Stimulated activated CD8-positive, alpha-beta memory T cell treated with anti-CD3 and anti-CD28 coated beads, Interleukin-2, amount 100 ng/mL, for 1 hour (primary cell): Measurements from ENCODE around the gene PXMP2.

Source experiments
- DNase-seq, 2 donors: peaks; one replicate each; pipeline ENCODE4 v3.0.0-alpha.2; 2020; ENCODE audit warnings: low read depth in 2 of 2

PXMP2 gene

DNA sequence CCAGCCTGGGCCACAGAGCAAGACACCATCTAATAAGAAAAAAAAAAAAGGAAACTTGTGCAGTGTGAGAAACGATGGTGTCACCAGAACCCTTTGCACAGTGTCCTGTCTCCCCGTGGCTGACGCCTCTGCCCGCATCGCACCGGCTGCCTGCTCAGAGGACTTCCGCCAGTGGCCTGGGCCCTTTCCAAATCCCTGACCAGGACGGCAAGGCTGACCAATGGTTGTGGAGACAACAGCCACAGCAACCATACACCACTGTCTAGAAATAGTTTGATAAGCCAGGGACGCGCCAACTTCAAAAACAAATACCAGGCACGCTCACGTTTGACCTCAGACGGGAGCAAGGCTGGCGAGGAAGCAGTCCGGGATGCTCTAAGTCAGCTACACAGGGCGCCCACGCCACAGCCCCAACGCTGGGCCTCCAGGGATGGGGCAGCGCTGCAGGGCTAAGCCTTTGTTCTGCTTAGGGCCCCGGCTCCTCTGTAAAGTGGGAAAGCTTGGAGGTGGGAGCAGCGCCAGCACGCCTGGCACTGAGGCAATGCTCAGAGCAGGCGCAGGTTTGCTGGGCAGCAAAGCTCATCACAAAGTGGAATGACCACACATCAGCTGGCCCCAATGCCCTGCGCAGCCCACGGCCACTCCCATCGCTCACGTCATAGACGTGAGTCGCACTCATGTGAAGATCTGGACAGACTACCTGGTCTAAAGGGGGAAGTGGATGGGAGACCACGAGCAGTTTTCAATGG, 35.8 kb downstream of the PXMP2 start:
- no peak for DNase-seq

DNA sequence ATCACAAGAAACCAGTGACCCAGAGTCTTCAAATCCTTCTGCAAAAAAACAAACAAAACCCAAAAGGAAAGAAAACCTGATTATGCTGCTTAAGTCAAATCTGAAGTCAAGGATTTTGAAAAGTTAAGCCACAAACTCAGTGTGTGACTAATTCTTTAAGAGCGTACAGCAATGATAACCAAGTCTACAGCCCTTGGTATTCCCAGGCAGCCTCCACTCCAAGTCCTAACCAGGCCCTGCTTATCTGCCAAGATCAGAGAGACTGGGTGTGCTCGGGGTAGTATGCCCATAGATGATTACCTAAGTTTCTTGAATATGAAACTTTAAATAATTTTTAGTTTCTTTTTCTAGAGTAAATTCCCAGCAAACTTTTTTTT, 36.4 kb downstream of the PXMP2 start:
- no peak for DNase-seq

DNA sequence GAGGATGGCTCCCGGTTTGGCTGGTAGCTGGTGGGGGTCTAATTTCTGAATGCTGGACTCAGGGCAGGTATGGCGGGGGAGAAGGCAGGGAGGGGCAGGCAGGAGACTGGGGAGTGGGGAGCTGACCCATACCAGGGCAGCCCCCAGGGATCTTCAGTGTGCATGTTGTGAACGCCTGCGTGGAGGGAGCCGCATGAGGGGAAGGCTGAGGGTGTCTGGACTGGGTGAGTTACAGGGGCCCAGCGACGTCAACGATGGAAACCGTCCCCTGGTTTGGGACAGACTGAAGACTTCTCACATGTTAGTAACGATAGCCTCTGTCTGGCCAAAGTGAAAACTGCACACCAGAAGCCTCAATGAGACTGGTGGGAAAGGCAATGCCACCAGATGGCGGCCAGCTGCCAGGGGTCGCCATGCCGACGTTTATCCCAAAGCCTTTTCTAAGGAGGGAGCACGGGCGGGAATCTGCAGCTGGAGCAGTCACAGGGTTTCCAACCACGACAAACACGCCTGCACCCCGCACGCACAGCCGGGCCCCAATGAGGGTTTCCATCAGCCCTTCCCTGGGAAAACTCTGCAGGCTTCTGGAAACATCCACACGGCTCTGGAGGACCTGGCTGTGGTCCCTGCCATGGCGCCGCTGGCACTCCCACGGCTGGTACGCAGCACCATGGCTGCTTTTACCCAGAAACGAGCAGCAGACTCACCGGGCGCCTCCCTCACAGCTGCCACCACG, 37.3 kb downstream of the PXMP2 start:
- DNase-seq, result no peak

DNA sequence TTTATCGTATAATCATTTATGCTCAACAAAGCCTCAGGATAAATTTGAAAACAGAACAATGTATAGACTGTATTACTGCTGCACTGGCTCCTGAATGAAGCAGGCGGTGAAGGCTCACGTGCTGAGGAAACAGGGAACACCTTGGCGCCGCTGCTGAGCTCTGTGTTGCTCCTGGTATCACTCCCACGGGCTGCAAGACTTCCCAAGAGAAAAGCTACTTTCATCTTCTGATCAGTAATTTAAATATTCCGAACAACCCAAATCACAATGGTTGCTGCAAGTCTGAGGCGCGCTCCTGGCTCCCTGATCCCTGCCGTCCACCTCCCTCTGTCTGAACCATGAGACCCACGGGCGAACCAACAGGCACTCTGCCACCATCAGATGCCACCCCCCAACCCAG, 39.0 kb downstream of the PXMP2 start:
- DNase-seq, result no peak

DNA sequence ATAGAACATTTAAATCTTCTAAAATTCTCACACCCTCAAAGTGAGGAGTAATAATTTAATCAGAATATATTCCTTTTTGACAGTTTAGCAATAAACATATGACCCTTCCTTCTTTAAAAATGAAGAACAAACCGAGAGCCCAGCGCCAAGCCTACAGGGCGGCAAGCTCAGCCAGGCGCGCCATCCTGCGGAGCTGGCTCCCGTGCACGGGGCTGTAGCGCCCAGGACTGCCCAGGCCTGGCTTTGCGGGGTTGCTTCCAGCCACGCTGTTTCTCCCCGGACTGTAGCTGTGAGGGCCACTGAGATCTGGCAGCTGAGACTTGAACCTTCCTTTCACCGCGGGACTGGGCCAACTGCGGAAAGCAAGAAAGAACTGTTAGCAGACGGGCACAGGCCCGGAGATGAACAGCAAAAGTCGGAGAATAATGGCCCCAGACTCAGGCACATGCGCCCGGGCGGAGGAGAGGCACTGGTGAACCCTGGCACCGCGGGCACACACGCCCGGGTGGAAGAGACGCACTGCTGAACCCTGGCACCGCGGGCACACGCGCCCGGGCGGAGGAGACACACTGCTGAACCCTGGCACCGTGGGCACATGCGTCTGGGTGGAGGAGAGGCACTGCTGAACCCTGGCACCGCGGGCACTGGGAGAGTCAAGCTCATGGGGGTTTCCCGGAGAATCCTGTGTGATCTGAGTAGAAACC, 39.9 kb downstream of the PXMP2 start:
- no peak for DNase-seq

DNA sequence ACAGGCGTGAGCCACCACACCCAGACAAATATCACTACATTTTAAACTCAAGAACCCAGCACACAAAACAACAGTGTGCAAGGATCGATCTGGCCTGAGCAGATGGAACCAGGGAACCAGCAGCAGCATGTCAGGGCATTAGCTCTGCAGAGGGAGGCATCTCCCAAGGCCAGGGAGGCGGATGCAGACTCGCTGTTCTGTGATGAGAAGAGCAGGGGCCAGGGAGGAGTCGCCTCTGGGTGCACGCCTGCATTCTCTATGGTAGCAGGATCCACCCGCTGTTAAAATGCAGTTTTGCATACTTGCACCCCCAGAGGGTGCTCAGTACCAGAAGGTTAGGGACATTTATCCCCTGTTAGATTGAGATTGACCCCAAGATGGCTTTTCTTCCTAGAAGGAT, 41.1 kb downstream of the PXMP2 start:
- DNase-seq, result no peak

DNA sequence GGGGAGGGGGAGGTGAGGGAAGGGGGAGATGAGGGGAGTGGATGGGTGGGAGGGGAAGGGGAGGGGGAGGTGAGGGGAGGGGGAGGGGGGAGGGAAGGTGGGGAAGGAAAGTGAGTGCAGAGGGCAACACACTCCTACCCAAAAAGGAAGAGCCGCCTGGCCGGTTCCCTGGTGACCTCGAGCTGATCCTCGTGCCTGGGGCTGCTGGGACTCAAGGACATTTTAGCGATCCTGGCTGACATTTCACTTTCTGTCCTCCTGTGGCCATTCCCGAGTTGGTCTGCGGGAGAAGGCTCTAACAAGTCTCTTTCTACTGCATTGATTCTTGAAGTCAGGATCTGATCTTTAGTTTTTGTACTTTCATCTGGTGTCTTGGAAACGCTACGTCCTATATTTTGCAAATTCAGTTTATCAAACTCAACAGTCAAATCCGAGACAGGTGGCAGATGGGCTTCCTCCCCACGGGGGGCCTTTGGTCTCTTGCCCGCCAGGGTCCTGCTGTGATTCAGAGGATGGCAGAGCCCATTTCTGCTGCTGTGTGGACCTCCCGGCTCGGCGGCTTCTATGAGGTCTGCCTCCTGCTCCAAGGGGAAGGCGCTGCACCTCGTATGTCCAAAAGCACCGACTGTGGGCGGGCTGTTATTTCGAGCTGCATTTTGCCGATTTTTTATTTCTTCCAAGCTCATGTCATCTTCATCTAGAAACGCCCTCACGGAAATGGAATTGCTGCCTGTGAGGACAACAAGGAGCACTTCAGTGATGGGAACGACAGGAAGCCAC, 42.3 kb downstream of the PXMP2 start:
- DNase-seq, result no peak

DNA sequence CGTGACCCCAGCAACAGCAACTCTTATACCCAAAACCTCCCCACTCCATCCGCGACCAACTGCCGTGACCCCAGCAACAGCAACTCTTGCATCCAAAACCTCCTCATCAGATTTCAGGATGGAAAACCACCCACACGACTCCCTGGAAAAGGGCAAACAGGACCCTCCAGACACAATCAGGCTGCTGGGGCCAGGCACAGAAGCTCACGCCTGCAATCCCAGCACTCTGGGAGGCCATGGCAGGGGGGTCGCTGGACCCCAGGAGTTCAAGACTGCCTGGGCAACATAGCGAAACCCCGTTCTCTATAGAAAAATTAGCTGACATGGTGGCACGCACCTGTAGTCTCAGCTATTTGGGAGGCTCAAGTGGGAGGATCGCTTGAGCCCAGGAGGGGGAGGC, 43.0 kb downstream of the PXMP2 start:
- no peak for DNase-seq

DNA sequence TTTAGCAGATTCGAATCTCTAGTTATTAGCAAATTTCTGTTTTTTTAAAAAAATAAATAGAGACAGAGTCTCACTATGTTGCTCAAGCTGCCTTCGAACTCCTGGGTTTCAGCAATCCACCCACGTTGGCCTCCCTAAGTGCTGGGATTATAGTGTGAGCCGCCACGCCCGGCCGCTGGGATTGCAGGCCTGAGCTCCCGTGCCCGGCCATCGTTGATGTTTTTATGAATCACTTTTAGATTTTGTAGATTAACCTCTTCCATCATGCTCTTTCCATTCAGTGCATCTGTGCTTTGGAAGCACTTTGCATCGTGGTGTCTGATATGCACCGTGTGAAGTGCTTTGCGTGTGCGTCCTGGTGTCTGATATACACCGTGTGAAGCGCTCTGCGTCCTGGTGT, 44.2 kb downstream of the PXMP2 start:
- DNase-seq, result no peak

DNA sequence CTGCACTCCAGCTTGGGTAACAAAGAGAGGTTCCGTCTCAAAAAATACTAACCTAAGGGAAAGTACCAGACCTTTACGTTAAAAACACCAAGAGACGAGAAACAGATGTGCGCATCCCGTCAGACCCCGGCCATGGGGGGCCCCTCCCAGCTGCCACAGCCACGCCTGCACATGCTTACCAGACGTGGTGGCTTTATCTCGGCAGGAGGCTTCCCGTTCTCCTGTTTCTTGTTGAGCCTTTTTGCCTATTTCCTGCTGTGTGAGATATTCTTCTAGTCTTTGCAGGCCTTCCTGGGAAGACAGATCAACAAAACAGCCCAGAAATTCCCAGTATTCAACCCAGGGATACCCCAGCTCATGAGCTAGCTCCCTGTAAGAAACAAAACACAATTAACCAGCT, 46.8 kb downstream of the PXMP2 start:
- DNase-seq, result no peak

DNA sequence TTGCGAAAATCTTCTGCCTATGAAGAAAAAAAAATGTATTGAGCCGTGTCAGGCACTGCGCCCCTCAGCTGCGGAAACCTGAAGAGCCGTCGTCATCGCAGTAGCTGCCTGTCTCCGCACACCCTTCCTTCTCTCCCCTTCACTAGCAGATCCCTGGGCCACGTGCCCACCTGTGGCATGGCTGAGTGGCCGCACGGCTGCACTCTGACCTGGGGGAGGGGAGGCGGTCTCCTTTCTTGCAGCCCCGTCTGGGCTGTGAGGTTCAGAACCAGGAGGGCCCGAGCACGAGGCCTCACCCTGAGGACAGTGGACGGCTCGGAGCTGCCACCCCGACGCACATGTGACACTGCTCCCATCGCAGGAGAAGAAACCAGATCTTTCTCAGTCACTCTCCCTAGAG, 48.1 kb downstream of the PXMP2 start:
- DNase-seq, result no peak

DNA sequence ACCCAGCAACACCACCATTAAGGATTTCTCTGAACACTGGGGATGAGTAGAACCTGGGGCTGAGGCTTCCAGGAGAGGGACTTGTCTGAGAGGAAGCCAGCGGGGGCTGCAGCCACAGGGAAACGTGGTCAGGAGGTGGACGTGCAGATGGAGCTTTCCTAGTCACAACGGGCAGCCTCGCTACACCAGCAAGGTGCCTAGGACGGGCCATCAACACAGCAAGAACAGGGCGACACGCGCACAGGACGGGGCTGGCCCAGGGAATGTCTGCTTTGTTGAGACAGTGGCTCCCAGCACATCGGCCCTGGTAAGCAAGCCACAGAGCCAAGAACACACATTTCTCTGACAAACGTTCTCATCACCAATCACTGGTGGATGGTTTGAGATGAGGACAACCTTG, 49.0 kb downstream of the PXMP2 start:
- DNase-seq, result no peak

DNA sequence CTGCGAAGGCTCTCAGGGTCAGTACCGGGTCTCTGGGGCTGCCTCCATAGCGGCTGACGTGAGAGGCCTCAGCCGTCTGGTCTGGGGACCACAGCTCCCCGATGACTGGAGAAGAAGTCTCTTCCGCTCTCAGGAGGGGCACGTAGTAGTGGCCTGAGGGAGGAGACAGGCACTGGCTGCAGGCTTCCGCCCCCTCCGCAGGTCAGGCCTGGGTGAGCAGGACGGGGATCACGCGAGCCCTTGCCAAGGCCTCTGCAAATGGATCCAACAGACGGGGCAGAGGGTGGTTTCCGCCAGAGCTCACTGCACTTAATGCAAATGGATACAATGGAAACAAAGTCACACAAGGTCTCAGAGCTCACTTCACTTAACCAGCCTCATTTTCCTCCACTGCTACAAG, 49.5 kb downstream of the PXMP2 start:
- no peak for DNase-seq

DNA sequence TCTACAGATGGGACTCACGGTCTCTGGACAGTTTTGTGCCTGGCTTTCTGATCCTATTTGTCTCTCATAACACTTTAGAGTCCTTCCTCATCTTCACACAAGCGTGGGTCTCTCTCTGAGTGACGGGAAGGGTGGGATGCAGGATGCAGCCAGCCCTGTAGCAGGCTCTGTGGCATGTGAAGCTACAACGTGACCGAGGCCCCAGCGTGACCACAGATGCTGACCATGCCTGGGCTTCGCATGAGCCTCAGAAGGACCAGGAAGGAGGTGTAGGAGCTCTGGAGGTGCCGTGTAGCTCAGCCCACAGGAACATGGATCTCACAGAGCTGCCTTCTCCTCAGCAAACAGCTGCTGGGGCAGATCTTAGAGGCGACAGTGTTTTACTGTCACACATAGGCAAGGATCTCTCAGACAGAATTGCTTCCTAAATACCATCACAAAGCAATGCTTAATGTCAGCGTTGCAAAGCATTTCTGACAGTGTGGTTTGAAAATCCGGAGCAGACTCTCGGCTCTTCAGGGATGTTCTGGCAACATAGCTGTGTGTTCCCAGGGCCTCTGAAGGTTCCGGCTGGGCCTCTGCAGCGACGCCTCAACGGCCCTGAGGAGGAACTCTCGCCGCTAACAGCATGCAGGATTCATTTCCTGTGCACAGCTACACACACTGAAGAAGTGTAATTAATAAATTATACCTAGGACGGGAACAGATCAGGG, 52.4 kb downstream of the PXMP2 start:
- DNase-seq, result no peak

DNA sequence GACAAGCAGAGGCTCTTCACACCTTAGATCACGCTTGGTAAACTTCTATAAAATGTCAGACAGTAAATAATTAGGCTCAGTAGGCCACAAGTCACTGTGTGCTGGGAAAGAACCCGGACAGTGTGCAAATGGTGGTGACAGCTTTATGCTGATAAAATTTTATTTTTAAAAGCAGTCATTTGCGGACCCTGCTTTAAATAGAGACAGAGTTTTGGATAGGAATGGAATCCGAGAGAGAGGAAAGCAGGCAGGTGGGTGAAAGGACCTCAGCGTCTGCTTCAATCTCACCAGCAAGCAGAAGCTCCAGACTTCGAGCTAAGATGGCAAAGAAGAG, 52.9 kb downstream of the PXMP2 start:
- no peak for DNase-seq

DNA sequence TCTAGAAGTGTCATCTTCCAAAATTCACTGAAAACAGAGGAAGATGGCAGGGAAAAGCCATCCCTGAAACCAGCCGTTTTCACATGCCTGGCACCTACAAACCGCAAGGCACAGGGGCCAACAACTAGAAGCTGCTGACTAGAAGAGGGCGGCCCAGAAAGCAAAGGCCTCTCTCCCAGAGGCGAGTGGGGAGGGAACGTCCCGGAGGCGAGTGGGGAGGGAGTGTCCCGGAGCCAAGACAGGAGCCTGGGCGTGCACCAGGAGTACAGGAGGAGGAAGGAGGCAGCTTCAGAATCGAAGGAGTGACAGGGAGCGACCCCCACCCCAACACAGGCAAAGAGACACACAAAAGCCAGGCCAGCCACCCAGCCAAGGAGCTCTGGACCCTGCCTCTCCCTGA, 53.3 kb downstream of the PXMP2 start:
- DNase-seq, result no peak

DNA sequence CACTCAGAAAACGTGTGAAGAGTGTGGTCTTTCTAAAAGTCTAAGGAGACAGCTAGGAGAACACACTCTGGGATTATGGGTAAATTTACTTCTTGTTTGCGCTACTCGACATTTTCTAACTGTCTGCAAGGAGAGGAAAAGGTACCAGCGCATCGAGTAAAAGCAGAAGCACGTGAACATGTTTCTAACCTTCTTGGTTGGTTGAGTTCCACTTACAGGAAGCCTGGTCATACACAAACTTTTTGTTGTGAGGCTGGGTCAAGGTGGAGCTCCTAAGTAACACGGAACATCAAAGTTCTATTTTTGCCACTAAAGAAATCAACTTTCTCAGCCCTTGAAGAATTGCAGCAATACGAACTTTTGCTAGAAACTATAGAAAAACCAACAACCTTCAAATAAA, 54.2 kb downstream of the PXMP2 start:
- no peak for DNase-seq

DNA sequence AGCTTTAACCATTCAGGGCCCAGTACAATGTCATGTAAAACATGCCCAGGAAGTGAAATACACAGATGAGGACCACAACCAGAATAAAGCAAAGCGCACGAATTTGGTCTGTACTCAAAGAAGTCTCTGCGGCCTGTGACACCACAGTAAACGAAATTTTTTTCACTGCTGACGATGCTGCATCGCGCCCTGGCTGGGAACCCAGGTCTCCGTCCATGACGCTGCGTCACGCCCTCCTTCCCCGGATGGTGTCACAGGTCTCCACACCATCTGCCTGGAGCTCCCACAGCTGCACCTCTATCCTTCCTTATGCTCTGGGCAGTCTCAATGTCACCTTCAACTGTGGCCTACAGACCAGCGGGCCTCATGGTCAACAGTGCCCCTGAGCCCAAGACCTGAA, 56.4 kb downstream of the PXMP2 start:
- DNase-seq, result no peak

DNA sequence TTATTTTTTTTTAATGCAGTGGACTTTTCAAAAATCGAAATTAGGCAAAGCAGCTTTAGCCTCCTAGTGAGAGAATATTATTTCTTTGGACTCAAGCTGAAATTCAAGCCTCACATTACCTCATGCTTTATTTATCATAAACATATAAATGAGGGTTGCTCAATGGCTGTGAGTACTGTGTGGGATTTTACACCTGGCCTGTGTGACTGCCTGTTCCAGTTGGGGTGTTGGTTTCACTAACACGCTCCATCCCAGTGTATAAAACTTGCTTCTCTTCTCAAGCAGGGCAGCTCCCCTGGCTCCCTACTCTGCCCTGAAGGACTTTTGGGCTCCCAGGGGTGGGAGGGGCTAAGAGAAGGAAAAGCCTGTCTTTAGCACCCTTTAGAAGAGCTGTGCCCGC, 59.2 kb downstream of the PXMP2 start:
- DNase-seq, result no peak

DNA sequence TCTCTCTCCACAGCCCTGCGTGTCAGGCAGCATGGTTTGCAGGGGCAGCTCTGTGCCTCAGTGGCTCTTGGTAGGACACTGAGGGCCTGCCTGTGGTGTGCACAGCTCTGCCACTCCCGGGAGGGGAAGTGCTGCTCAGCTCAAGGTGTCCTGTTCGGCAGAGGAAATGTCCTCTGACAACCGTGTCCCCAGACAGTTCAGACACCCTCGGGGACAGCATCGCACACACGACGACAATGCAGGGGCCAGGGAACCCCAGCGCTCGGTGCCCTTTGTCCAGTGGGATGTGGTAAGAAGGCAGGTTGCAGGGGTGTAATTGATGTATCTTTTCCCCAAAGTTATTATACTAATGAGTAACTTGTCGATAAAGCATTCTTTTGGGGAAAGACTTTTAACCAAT, 60.0 kb downstream of the PXMP2 start:
- no peak for DNase-seq

DNA sequence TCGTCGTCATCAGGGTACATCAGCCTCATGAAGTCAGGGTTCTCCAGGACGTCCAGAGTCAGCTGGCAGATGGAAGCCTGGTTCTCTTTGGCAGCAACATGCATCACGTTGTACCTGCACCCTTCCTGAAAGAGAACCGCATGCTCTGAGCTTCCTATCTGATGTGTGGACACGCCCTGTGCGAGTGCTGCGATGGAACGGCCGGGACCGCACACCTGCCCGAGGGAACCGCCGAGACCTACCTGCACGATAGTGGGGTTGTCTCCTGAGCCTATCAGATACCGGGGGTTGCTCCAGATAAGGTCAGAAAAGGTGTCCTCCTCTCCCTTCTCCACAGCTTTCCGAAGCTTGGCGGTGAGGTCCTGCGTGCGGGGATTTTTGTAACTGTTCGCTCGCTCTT, 60.5 kb downstream of the PXMP2 start:
- no peak for DNase-seq

DNA sequence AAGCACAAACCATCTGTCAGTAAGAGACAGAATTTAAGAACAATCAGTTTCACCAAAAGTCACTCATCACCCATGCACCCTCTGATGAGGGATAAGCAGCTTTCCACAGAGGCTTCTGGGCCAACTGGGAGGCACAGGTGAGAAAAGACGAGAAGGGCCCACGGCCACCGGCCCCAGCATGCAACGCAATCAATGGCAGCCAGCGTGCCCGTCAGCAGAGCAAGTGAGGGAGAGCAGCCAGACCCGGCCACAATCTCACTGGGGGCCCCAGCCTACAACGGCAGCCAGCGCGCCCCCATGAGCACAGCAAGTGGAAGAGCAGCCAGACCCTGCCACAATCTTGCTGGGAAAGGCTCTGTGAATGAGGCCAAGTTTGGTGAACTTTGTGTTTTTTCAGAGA, 60.9 kb downstream of the PXMP2 start:
- no peak for DNase-seq
